ENCODE measurements around the gene MAP3K12.

DNA sequence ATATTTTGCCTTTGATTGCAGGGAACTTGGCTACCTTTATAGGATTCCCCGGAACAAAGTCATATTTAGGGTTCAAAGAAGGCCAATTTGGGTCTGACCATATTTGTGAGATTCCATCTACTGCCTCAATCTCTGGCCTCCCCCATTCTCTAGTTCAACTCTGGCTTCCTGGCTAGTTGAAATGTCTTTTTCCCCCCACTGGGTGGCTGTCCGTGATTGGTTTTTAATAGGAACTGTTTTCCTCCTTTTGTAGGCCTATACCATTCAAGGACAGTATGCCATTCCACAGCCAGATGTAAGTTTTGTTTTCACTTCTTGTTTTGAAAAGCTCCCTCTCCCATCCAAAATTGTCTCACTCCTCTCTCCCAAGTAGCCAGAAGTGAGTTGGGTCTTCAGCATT lies 33.6 kb downstream of the MAP3K12 start:
- TF ChIP-seq FOXM1 (IDR thresholded peaks at IDR 0.05; ENCODE audit: borderline replicate concordance) (no peak), ZNF384 (IDR thresholded peaks at IDR 0.05) (no peak), TARDBP (IDR thresholded peaks at IDR 0.05) (no peak), ELF4 (IDR thresholded peaks at IDR 0.05) (no peak)
- TF ChIP-seq, protein P1, sequence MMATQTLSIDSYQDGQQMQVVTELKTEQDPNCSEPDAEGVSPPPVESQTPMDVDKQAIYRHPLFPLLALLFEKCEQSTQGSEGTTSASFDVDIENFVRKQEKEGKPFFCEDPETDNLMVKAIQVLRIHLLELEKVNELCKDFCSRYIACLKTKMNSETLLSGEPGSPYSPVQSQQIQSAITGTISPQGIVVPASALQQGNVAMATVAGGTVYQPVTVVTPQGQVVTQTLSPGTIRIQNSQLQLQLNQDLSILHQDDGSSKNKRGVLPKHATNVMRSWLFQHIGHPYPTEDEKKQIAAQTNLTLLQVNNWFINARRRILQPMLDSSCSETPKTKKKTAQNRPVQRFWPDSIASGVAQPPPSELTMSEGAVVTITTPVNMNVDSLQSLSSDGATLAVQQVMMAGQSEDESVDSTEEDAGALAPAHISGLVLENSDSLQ (IDR thresholded peaks at IDR 0.05) = no peak
